Measurements from ENCODE around the gene CPNE5. TPM values are rescaled to one million over a fixed set of nuclear protein-coding genes. Genes with fewer than 3 reads are reported as not detected.
A peak's percentile ranks its signal among the peaks of the same experiment; 100 is the strongest.

CPNE5 gene
- total RNA-seq, 4 donors from 2014 or later = 1.1 to 4.6 (median 2.9) TPM

DNA sequence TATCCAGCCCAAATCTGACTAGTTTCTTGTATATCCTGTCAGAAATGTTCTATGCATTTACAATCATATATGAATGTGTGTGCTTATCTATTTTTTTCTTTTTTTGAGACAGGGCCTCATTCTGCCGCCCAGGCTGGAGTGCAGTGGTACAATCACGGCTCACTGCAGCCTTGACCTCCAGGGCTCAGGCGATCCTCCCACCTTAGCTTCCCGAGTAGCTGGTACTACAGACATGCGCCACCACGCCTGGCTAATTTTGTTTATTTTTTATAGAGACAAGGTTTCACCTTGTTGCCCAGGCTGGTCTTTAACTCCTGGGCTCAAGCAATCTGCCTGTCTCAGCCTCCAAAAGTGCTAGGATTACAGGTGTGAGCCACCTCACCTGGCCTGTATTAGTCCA lies 144.6 kb downstream of the CPNE5 start:
- Histone ChIP-seq H3K36me3 (no peaks in the 10 kb centered on the region), H3K9me3 (no peaks in the 10 kb centered on the region), H3K4me1 (peaks cover 14 to 22% of the 10 kb centered on the region in 2 donors), H3K4me3 (replicated peaks in 1 of 3) (no peak overlapping the region), H3K27ac (no peak overlapping the region), H3K27me3 (no peaks in the 10 kb centered on the region)
- WGBS, 2 donors = 32 to 45% methylated on average over 6 of the region's 6 CpGs
- DNase-seq = peak; percentile 77 to 85
- intact Hi-C loops (cut with DNase I) = no loop called here
- TF ChIP-seq, protein P1, sequence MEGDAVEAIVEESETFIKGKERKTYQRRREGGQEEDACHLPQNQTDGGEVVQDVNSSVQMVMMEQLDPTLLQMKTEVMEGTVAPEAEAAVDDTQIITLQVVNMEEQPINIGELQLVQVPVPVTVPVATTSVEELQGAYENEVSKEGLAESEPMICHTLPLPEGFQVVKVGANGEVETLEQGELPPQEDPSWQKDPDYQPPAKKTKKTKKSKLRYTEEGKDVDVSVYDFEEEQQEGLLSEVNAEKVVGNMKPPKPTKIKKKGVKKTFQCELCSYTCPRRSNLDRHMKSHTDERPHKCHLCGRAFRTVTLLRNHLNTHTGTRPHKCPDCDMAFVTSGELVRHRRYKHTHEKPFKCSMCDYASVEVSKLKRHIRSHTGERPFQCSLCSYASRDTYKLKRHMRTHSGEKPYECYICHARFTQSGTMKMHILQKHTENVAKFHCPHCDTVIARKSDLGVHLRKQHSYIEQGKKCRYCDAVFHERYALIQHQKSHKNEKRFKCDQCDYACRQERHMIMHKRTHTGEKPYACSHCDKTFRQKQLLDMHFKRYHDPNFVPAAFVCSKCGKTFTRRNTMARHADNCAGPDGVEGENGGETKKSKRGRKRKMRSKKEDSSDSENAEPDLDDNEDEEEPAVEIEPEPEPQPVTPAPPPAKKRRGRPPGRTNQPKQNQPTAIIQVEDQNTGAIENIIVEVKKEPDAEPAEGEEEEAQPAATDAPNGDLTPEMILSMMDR (IDR thresholded peaks at IDR 0.05) = no peak
- TF ChIP-seq POLR2A (IDR thresholded peaks at IDR 0.05) = no peak

DNA sequence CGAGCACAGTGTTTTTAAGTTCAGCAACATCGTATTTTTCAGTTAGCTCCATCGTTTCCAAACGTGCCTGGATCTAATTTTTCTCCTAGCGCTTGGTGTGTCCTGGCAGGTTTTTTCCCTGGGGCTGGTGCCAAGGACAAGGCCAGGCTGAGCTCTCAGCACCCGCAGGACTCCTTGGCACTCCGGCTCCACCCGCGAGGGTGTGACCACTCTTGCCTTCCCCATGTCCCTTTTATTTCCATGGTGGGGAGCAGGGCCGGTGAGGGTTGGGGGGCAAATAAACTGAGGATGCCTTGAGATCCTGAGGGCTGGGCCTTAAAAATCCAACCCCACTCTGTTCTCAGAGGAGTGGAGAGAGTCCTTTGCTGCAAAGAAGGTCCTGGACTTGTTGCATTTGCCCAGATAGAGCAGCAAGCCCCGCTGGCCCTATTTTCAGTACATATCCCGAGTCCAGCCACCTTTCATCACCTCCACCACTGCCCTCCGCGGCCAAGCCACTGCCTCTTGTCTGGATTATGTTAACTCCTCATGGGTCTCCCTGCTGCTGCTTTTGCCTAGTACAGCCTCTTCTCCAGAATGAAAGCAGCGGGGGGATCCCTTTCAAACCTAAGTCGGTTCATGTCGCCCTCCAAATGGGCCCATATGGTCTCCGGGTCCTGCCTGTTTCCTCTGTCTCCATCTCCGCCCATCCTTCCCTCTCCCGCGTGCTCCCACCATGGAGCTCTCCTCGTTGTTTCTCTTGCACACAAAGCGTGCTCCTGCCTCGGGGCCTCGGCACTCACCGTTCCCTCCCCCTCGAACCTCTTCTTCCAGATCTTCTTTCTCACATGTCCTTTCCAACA lies 146.2 kb downstream of the CPNE5 start:
- no peaks in the 10 kb centered on the region for H3K9me3 ChIP-seq
- H3K27ac ChIP-seq = no peak overlapping the region
- H3K4me3 ChIP-seq (replicated peaks in 1 of 3) = no peak overlapping the region
- H3K36me3 ChIP-seq = no peaks in the 10 kb centered on the region
- no peak for TF ChIP-seq POLR2A (IDR thresholded peaks at IDR 0.05)
- TF ChIP-seq, protein P1 (IDR thresholded peaks at IDR 0.05) = no peak
- intact Hi-C loops (cut with DNase I) = no loop called here
- H3K27me3 ChIP-seq = no peaks in the 10 kb centered on the region
- H3K4me1 ChIP-seq = peaks cover 14 to 22% of the 10 kb centered on the region in 2 donors
- DNase-seq = peak; percentile 82 to 87
- 59 to 66% methylated on average over 27 of the region's 27 CpGs for WGBS, 2 donors

DNA sequence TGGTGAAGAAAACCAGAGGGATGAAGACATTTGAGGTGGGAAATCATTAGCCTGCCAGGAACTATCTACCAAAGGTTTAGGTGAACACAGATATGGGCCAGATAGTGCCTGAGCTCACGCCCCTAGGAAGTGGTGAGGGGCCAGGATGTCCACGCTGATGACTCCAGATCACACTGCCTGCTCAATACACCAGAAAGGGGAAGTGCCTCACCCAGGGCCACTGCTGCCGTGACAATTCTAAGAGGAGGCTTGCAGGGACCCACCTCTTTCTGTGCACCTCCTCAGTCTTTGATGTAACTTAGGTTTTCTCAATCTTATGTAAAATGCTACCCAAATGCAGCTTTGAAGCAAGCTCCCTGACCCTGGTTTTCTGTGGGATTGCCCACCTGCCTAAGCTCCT lies 147.0 kb downstream of the CPNE5 start:
- intact Hi-C loops (cut with DNase I) = no loop called here
- WGBS, 2 donors = 71 to 83% methylated on average over 2 to 3 of the region's 3 CpGs
- TF ChIP-seq POLR2A (IDR thresholded peaks at IDR 0.05) = no peak
- TF ChIP-seq, protein P1 (IDR thresholded peaks at IDR 0.05) = no peak
- Histone ChIP-seq H3K4me1 (peaks cover 14 to 22% of the 10 kb centered on the region in 2 donors), H3K36me3 (peaks cover 0 to 5% of the 10 kb centered on the region in 2 donors), H3K4me3 (replicated peaks in 1 of 3) (no peak overlapping the region), H3K27ac (no peak overlapping the region), H3K27me3 (no peaks in the 10 kb centered on the region), H3K9me3 (no peaks in the 10 kb centered on the region)
- DNase-seq = no peak

DNA sequence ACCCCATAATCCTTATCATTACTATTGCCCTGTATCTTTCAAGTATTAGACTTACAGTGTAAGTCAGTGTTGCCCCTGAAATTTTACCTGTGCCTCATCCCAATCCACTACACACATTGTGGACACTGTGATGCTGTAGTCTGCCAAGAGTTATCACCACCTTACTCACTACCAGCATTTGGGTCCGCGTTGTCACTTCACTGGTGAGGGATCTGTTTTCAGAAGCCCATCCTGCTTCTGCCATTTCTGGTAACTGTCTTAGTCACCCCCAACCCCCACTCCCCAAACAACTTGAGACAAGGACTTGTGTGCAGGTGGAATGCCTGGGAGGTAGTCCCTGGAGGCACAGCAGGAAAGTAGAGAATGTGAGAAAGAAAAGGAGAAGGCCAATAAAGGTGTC lies 147.6 kb downstream of the CPNE5 start:
- intact Hi-C loops (cut with DNase I) = no loop called here
- no peak for DNase-seq
- Histone ChIP-seq H3K4me1 (peaks cover 14 to 22% of the 10 kb centered on the region in 2 donors), H3K4me3 (replicated peaks in 1 of 3) (no peak overlapping the region), H3K27ac (no peak overlapping the region), H3K9me3 (no peaks in the 10 kb centered on the region), H3K27me3 (no peaks in the 10 kb centered on the region), H3K36me3 (peaks cover 5 to 11% of the 10 kb centered on the region in 2 donors)
- TF ChIP-seq POLR2A (IDR thresholded peaks at IDR 0.05) = no peak
- WGBS, 2 donors = 95 to 100% methylated on average over 2 of the region's 2 CpGs

DNA sequence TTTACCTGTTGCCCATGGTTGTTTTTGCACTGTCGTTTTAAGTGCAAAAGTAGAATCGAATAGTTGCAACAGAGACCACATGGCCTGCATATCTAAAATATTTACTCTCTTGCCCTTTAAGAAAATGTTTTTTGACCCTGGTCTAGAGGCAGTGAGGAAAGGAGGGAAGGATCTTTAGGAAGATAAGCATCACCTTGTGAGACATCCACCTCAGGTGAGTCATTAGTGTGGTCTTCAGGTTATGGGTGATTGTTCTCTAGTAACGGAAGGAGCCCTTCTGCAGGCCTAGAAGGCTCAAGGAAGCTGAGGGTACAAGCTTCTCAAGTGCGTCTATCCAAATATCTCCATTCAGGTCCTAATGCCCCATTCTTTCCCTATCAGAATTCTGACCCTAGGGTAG lies 148.2 kb downstream of the CPNE5 start:
- Histone ChIP-seq H3K4me3 (replicated peaks in 1 of 3) (no peak overlapping the region), H3K9me3 (no peaks in the 10 kb centered on the region), H3K36me3 (peaks cover 11 to 17% of the 10 kb centered on the region in 2 donors), H3K4me1 (peaks cover 14 to 22% of the 10 kb centered on the region in 2 donors), H3K27ac (no peak overlapping the region), H3K27me3 (no peaks in the 10 kb centered on the region)
- TF ChIP-seq, protein P1 (IDR thresholded peaks at IDR 0.05) = no peak
- TF ChIP-seq POLR2A (IDR thresholded peaks at IDR 0.05) = no peak
- no peak for DNase-seq
- intact Hi-C loops (cut with DNase I) = no loop called here
- 91 to 92% methylated on average over 4 of the region's 4 CpGs for WGBS, 2 donors

Other genes with a start within 250 kb of the CPNE5 start
- gene SRSF3, start 245.1 kb downstream of the CPNE5 start, total RNA-seq = 100 to 1,000 TPM; 120 to 287 (median 144) TPM
- 10 to 100 TPM; 41.0 to 64.5 (median 61.8) TPM for gene CDKN1A, start 160.7 kb downstream of the CPNE5 start, total RNA-seq
- under 1 TPM in 1 of 4 donors, not detected in 3; 0.11 TPM for gene RAB44, start 141.6 kb downstream of the CPNE5 start, total RNA-seq
- gene PPIL1, start 35.4 kb upstream of the CPNE5 start, total RNA-seq = 10 to 100 TPM; 35.3 to 69.4 (median 44.3) TPM
- gene C6orf89, start 46.5 kb upstream of the CPNE5 start, total RNA-seq = 10 to 100 TPM; 58.2 to 89.6 (median 68.9) TPM
- 10 to 100 TPM in 2 of 4 donors, 1 to 10 TPM in 2; 5.1 to 22.9 (median 9.1) TPM for gene PI16, start 115.3 kb upstream of the CPNE5 start, total RNA-seq
- gene MTCH1, start 146.8 kb upstream of the CPNE5 start, total RNA-seq = 1,000 to 10,000 TPM in 1 of 4 donors, 100 to 1,000 TPM in 3; 571 to 1,096 (median 866) TPM
- 10 to 100 TPM; 14.9 to 25.8 (median 23.1) TPM for gene FGD2, start 166.2 kb upstream of the CPNE5 start, total RNA-seq

Data from thyroid gland (tissue), 4 donors.